VCaP (cell line): Measurements from ENCODE around the gene GMNC.

Source experiments
- H3K27ac ChIP-seq: fragments of 450-650 bp; 2 replicates; pipeline ENCODE4 v1.5.1; 2017
- TF ChIP-seq, protein P1 (sequence below): fragments of 450-650 bp; conservative IDR thresholded peaks from 2 replicates; pipeline ENCODE4 v1.5.1; 2017; ENCODE audit warnings: mild to moderate bottlenecking, moderate library complexity

The GMNC gene

DNA sequence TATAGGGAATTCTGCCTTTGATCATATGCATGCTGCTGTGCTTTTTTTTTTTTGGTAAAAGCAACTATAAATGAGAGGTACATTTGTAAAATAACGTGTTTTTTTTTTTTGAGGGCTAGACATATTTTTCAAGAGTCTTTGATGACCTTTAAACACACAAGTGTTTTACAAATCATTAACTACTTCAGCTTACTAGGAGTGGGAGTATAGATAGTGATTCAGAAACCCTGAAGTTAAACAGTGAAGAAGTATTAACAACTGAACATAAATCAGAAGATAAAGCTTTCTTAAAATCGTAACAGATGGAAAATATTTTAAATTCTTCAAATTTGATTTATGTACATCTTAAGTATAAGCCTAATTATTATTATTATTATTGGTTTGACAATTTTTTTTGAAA is 2.9 kb upstream of the GMNC start:
- TF ChIP-seq, protein P1, sequence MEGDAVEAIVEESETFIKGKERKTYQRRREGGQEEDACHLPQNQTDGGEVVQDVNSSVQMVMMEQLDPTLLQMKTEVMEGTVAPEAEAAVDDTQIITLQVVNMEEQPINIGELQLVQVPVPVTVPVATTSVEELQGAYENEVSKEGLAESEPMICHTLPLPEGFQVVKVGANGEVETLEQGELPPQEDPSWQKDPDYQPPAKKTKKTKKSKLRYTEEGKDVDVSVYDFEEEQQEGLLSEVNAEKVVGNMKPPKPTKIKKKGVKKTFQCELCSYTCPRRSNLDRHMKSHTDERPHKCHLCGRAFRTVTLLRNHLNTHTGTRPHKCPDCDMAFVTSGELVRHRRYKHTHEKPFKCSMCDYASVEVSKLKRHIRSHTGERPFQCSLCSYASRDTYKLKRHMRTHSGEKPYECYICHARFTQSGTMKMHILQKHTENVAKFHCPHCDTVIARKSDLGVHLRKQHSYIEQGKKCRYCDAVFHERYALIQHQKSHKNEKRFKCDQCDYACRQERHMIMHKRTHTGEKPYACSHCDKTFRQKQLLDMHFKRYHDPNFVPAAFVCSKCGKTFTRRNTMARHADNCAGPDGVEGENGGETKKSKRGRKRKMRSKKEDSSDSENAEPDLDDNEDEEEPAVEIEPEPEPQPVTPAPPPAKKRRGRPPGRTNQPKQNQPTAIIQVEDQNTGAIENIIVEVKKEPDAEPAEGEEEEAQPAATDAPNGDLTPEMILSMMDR, result no peak
- H3K27ac ChIP-seq, result no peak overlapping the region

DNA sequence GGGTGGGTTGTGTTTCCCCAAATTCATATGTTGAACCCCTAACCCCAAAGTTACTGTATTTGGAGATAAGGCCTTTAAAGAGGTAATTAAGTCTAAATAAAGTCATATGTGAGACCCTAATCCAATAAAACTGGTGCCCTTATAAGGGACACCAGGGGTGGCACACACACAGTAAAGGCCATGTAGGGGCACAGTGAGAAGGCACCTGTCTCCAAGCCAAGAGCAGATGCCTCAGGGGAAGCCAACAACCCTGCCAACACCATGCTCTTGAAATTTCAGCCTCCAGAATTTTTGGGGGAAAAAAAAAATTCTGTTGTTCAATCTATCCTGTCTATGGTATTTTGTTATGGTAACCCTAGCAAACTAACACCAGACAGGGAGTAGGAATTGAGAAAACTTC is 1.5 kb upstream of the GMNC start:
- TF ChIP-seq, protein P1, result no peak
- H3K27ac ChIP-seq, result no peak overlapping the region

DNA sequence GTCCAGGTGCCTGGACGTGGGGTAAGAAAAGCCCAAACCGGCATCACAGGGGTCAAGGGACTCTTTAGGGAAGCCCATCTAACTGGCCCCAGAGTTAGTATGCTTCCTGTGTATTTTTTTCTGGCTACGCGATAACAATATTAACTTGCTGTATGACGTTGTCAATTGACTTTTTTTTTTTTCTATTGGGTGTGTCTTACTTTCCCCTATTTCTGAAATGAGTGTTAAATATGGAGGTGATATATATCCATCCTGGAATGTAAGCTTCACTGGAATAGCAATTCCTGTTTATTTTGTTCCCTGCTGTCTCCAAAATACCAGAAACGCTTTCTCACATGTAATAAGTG is 598 bp upstream of the GMNC start:
- TF ChIP-seq, protein P1, result no peak
- H3K27ac ChIP-seq, result peak overlapping the region; percentile 63; the same call in 1 of the 2 replicates

DNA sequence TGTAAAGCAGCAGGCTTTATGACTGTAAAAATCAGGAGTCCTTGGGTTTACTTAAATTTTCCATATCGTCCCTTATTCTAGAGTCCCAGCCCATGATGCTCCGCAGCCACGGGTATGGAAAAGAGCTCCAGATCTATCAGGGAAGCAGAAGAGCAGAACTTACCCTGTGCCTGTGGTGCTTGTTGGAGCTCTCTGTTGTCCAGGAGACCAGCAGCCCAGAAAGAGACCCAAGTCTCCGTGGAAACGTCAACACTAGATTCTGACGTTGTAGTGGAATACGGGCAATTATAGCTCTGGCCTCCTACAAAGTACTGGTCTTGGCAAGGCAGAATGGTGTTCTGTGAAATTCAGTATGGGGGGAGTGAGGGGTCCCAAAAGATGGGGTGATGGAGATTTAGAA is 2.0 kb downstream of the GMNC start:
- TF ChIP-seq, protein P1, result no peak
- H3K27ac ChIP-seq, result no peak overlapping the region

DNA sequence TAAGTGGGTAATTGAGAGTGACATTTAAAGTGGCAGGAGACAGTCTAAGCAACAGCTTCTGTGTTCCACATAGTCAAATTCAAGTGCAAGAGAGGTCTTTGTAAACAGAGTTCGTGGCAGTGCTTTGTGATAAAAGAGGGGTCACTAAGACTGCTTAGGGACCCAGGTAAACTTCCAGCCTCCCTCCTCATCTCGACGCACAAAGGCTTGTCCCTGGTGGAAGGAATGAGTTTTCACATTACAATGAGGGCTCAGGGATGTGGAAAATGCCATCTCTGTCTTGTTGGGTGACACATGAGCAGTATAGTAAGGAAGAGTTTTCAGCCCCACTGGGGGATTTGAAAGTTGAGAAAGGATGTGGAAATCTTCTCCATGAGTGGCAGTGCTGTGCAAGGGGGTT is 7.3 kb downstream of the GMNC start:
- no peak overlapping the region for H3K27ac ChIP-seq
- TF ChIP-seq, protein P1, result no peak

DNA sequence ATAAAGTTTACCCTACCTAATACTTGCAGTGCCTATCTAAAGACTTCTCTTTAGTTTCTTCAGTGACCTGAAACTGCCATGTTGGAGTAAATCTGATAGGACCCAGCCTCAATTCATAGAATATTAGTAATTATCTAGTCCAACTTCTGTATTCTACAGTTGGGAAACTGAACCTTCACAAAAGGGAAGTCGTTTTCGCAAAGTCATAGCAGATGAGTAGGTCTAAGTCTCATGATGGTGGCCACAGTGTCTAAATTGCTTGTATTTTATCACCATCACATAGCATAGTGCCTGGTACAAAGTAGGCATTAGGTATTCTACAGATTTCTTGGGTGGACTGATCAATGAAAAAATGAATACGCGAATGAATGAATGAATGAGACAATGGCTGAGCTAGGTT is 8.4 kb downstream of the GMNC start:
- TF ChIP-seq, protein P1, result no peak
- no peak overlapping the region for H3K27ac ChIP-seq

DNA sequence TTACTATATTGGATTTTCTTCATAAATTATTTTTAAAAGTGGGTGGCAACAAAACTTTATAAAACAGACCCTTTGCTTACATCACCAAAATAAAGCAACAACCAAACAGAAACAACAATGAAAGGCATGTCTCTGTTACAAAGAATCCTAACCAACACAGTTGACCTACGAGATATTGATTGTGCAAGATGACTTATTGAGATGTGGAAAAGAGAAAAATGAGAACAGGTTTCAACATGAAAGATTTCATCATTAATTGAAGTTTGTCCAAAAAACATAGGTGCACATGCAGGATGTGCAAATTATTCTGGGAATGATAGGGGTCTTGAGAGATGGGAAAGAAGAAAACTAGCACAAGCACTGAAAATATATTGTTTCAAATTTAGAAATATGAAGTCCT is 9.0 kb downstream of the GMNC start:
- TF ChIP-seq, protein P1, result no peak
- H3K27ac ChIP-seq, result no peak overlapping the region

DNA sequence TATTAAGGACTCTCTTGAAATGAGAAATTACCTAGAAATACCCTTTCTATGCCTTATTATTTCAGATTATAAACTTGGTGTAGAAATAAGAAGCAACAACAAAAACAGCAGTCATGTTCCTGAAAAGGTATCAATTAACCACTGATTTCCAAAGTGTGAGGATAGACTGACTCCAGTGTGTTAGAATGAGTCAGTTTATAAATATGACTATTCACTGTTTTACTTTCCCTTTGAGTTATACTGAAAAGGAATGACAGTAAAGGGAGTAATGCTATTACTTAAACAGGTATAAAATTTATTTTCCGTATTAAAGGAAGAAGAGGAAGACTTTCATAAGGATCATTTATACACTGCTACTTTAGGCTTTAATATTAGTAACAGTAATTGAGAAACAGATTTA is 12.9 kb downstream of the GMNC start:
- TF ChIP-seq, protein P1, result no peak
- no peak overlapping the region; the same call in 1 of the 2 replicates for H3K27ac ChIP-seq
